K562 (cell line): ENCODE data around the gene UFSP1. TPM values are rescaled to one million over a fixed set of nuclear protein-coding genes. Genes with fewer than 3 reads are reported as not detected.

Experiments
- ATAC-seq: fragments of 200-7000 bp; cut with Tn5 transposase; 3 replicates; pipeline ENCODE4 v1.9.1; 2020; ENCODE audit warnings: moderate library complexity
- BruUV-seq: library from RNA; stranded (reverse); fragments of 400-500 nt; replicated peaks from 2 replicates; lab custom pipeline; 2021; lab: Mats Ljungman, UMichigan
- CTCF ChIA-PET: fragments of 300-600 bp; formaldehyde crosslinking; extraction: SDS; loops from one replicate; lab custom pipeline; 2021; ENCODE audit warnings: low intra/inter-chr PET ratio; lab: Yijun Ruan, JAX
- POLR2A ChIA-PET: fragments of 300-600, 350-650 bp; sonication (Branson Sonifier 250); formaldehyde crosslinking; extraction: SDS; loops from one replicate; lab custom pipeline; 2021; ENCODE audit warnings: antibody characterized with exemption, inconsistent platforms; lab: Yijun Ruan, JAX
- DNase-seq, 4 experiments: peaks; one replicate each; pipeline versions ENCODE4 v3.0.0 to v3.0.0-alpha.2; 2011 to 2018; ENCODE audit warnings: low spot score in 3 of 4, mixed read lengths in 3 of 4; ENCODE audit errors: extremely low read depth in 1 of 4
- FAIRE-seq: peaks from 2 replicates; lab custom pipeline; 2011; peaks lifted over from hg19 to GRCh38; lab: Jason Lieb, UNC
- H2AFZ ChIP-seq: 2 replicates; pipeline ENCODE4 v1.6.0; 2011; ENCODE audit warnings: low read depth, low read length, control low read depth, inconsistent platforms
- H3K27ac ChIP-seq: fragments of 200-600 bp; 3 replicates; pipeline ENCODE4 v1.8.0; 2011; ENCODE audit warnings: low read depth, mild to moderate bottlenecking, control low read depth, inconsistent platforms, low read length, moderate library complexity, mixed read lengths; ENCODE audit errors: extremely low read depth
- H3K27me3 ChIP-seq, 2 experiments: fragments of 300-600 bp in 1 of 2; 2 replicates in 1 of 2; 3 replicates in 1 of 2; pipeline versions ENCODE4 v1.6.0 to v1.8.0; 2011; ENCODE audit warnings: inconsistent platforms in 2 of 2, low read length in 2 of 2, mild to moderate bottlenecking in 1 of 2, mixed read lengths in 1 of 2, moderate library complexity in 1 of 2; ENCODE audit not compliant: control insufficient read depth in 2 of 2, insufficient read depth in 2 of 2
- H3K36me3 ChIP-seq: fragments of 300-600 bp; 3 replicates; pipeline ENCODE4 v1.8.0; 2011; ENCODE audit warnings: mild to moderate bottlenecking, low read length, inconsistent platforms; ENCODE audit not compliant: control insufficient read depth, insufficient read depth
- H3K4me1 ChIP-seq, 2 experiments: fragments of 200-600 bp in 1 of 2; replicated peaks in 1 of 2; 2 replicates in 1 of 2; 3 replicates in 1 of 2; pipeline versions ENCODE4 v1.5.1 to v1.8.0; 2011; ENCODE audit warnings: inconsistent platforms in 2 of 2, low read length in 2 of 2, mild to moderate bottlenecking in 1 of 2, mixed read lengths in 1 of 2, moderate library complexity in 1 of 2; ENCODE audit not compliant: control insufficient read depth in 2 of 2, insufficient read depth in 2 of 2
- H3K4me2 ChIP-seq: 2 replicates; pipeline ENCODE4 v1.6.1; 2011; ENCODE audit warnings: low read length, control low read depth, inconsistent platforms, mixed read lengths; ENCODE audit not compliant: insufficient read depth
- H3K4me3 ChIP-seq: fragments of 200-600 bp; sonication (generic), shearing (Covaris generic); 2 replicates; pipeline ENCODE4 v1.5.1; 2016; ENCODE audit warnings: control low read depth, inconsistent platforms
- H3K79me2 ChIP-seq: fragments of 200-600 bp; 3 replicates; pipeline ENCODE4 v1.8.0; 2011; ENCODE audit warnings: low read length, inconsistent platforms; ENCODE audit not compliant: control insufficient read depth, insufficient read depth
- H3K9ac ChIP-seq, 2 experiments: 2 replicates each; pipeline versions ENCODE4 v1.6.0 to v1.6.1; 2011; ENCODE audit warnings: low read depth in 2 of 2, low read length in 2 of 2, control low read depth in 1 of 2, inconsistent platforms in 1 of 2, mild to moderate bottlenecking in 1 of 2, mixed read lengths in 1 of 2; ENCODE audit not compliant: insufficient read depth in 1 of 2
- H3K9me1 ChIP-seq: one replicate; pipeline ENCODE4 v1.6.0; 2011; ENCODE audit warnings: inconsistent platforms, mild to moderate bottlenecking, low read length, moderate library complexity; ENCODE audit not compliant: control insufficient read depth, insufficient read depth
- H3K9me3 ChIP-seq: replicated peaks from 2 replicates; pipeline ENCODE4 v1.5.1; 2011; ENCODE audit warnings: low read depth, low read length, inconsistent platforms; ENCODE audit not compliant: control insufficient read depth, insufficient read depth
- H4K20me1 ChIP-seq: replicated peaks from 2 replicates; pipeline ENCODE4 v1.6.1; 2011; ENCODE audit warnings: low read length, inconsistent platforms, mixed read lengths; ENCODE audit not compliant: control insufficient read depth, insufficient read depth
- BHLHE40 ChIP-seq: IDR thresholded peaks from 2 replicates; pipeline ENCODE4 v1.6.1; 2011; ENCODE audit warnings: low read length, improper control_type of control experiment
- CHCHD3 ChIP-seq: fragments of 250-450 bp; sonication (Bioruptor Pico); IDR thresholded peaks from 2 replicates; pipeline ENCODE4 v2.1.2; 2022; ENCODE audit warnings: mild to moderate bottlenecking
- CREB1 ChIP-seq, 2 experiments: sonication (generic) in 1 of 2; formaldehyde crosslinking in 1 of 2; IDR thresholded peaks; 2 replicates each; pipeline versions ENCODE4 v1.6.1 to v1.8.0; 2012 to 2022; ENCODE audit warnings: inconsistent platforms in 1 of 2, mild to moderate bottlenecking in 1 of 2, missing genetic modification reagents in 1 of 2, moderate library complexity in 1 of 2
- DPF2 ChIP-seq: fragments of 450-650 bp; IDR thresholded peaks from 2 replicates; pipeline ENCODE4 v1.6.1; 2016
- L3MBTL2 ChIP-seq: fragments of 450-650 bp; IDR thresholded peaks from 2 replicates; pipeline ENCODE4 v1.6.1; 2016; ENCODE audit warnings: mild to moderate bottlenecking, moderate library complexity
- MTA1 ChIP-seq: fragments of 450-650 bp; IDR thresholded peaks from 2 replicates; pipeline ENCODE4 v1.6.1; 2017; ENCODE audit warnings: borderline replicate concordance
- MTA2 ChIP-seq: fragments of 450-650 bp; IDR thresholded peaks from 2 replicates; pipeline ENCODE4 v1.6.1; 2016; ENCODE audit warnings: low read depth
- MXI1 ChIP-seq: IDR thresholded peaks from 2 replicates; pipeline ENCODE4 v1.6.1; 2011; ENCODE audit warnings: low read depth, mild to moderate bottlenecking, improper control_type of control experiment, low read length
- POU5F1 ChIP-seq: fragments of 150-350 bp; IDR thresholded peaks from 2 replicates; pipeline ENCODE4 v1.6.1; 2014; ENCODE audit warnings: borderline replicate concordance, low read length, low read depth, mild to moderate bottlenecking; ENCODE audit not compliant: partially characterized antibody
- RCOR1 ChIP-seq, 2 experiments: IDR thresholded peaks; 2 replicates each; pipeline ENCODE4 v1.6.1; 2012; ENCODE audit warnings: low read depth in 2 of 2, low read length in 2 of 2, borderline replicate concordance in 1 of 2, improper control_type of control experiment in 1 of 2
- SRF ChIP-seq, 2 experiments: fragments of 250-450, 450-650 bp in 1 of 2; sonication (Bioruptor Pico) in 1 of 2; sonication (generic) in 1 of 2; formaldehyde crosslinking; IDR thresholded peaks; 2 replicates each; pipeline versions ENCODE4 v1.5.0 to v1.5.1; 2020 to 2022; ENCODE audit warnings: mild to moderate bottlenecking in 1 of 2, missing genetic modification reagents in 1 of 2
- TCF7 ChIP-seq: sonication (generic); IDR thresholded peaks from 2 replicates; pipeline ENCODE4 v1.6.1; 2016; ENCODE audit warnings: antibody characterized with exemption, borderline replicate concordance
- U2AF1 ChIP-seq: fragments of 200-400 bp; formaldehyde crosslinking; optimal IDR thresholded peaks from 2 replicates; pipeline ENCODE3; 2017; ENCODE audit warnings: mild to moderate bottlenecking, low read depth, low read length, moderate library complexity
- XRCC5 ChIP-seq: fragments of 200-400 bp; formaldehyde crosslinking; IDR thresholded peaks from 2 replicates; pipeline ENCODE4 v1.6.1; 2017; ENCODE audit warnings: low read depth, mild to moderate bottlenecking, low read length
- ZBTB7A ChIP-seq: IDR thresholded peaks from 2 replicates; pipeline ENCODE4 v1.6.1; 2011; ENCODE audit warnings: low read depth, mild to moderate bottlenecking, low read length, moderate library complexity, borderline replicate concordance; ENCODE audit not compliant: control insufficient read depth
- ZC3H11A ChIP-seq: IDR thresholded peaks from 2 replicates; pipeline ENCODE4 v1.6.1; 2012; ENCODE audit warnings: low read depth, low read length, improper control_type of control experiment
- ZFP1 ChIP-seq: fragments of 450-650 bp; formaldehyde crosslinking; IDR thresholded peaks from 2 replicates; pipeline ENCODE4 v1.4.0; 2020; ENCODE audit warnings: mild to moderate bottlenecking, mixed read lengths
- ZNF274 ChIP-seq: IDR thresholded peaks from 2 replicates; pipeline ENCODE4 v1.6.1; 2011; ENCODE audit warnings: low read depth, mild to moderate bottlenecking, low read length, moderate library complexity, borderline replicate concordance
- WGBS: fragments of 100-300 bp; shearing (Covaris generic); methylation state at CpG from one replicate; pipeline ENCODE4 v1.1.6; 2016; ENCODE audit warnings: low coverage, mixed read lengths; ENCODE audit not compliant: insufficient coverage; ENCODE audit errors: missing lambda C conversion rate; 5-methylcytosine and 5-hydroxymethylcytosine counted together
- in situ Hi-C: fragments of 300-500 bp; cut with MboI; formaldehyde crosslinking; loops from 4 replicates; pipeline ENCODE4 v1.15.0; 2018; ENCODE audit warnings: inconsistent platforms, mixed read lengths
- intact Hi-C: fragments of 100-400 bp; cut with micrococcal nuclease; formaldehyde crosslinking; loops from 2 replicates; pipeline ENCODE4 v1.14.2; 2022
- polyA plus RNA-seq, 8 experiments: library from polyadenylated mRNA; depleted of rRNA in 4 of 8; stranded (reverse) in 5 of 8; unstranded in 3 of 8; fragments of >200 nt; fragmentation: Nextera tagmentation in 2 of 8; fragmentation: Illumina TruSeq in 1 of 8; extraction: Ambion mirVana in 2 of 8; extraction: Trizol in 1 of 8; gene quantifications; 2 replicates each; pipeline versions ENCODE4 v1.2.1 to v1.2.3, GENCODE V29; 2011 to 2014; ENCODE audit warnings: inconsistent platforms in 1 of 8, missing spikeins in 1 of 8
- total RNA-seq, 7 experiments: library from RNA; depleted of rRNA in 6 of 7; stranded (reverse); fragments of >200 nt in 6 of 7; fragmentation: Illumina TruSeq in 2 of 7; extraction: Trizol in 2 of 7; gene quantifications; 2 replicates each; pipeline versions ENCODE4 v1.2.1 to v1.2.3, GENCODE V29; 2011 to 2021; ENCODE audit warnings: low replicate concordance in 1 of 7
- TF ChIP-seq, protein P1 (sequence below): fragments of 250-450 bp; sonication (Bioruptor Pico); IDR thresholded peaks from 2 replicates; pipeline ENCODE4 v1.8.0; 2021; ENCODE audit warnings: borderline replicate concordance, mild to moderate bottlenecking, moderate library complexity; ENCODE audit not compliant: poor library complexity, severe bottlenecking
- TF ChIP-seq, protein P2 (sequence below): fragments of 450-650 bp; IDR thresholded peaks from 2 replicates; pipeline ENCODE4 v1.6.1; 2016; ENCODE audit warnings: missing biosample characterization, missing genetic modification characterization

Gene UFSP1
- total and polyA plus RNA-seq, 9 of the 15 experiments (the other 6 are each of a cell fraction or from before 2014, with no cell fraction given), result 0.50 to 18.8 (median 2.1) TPM

DNA sequence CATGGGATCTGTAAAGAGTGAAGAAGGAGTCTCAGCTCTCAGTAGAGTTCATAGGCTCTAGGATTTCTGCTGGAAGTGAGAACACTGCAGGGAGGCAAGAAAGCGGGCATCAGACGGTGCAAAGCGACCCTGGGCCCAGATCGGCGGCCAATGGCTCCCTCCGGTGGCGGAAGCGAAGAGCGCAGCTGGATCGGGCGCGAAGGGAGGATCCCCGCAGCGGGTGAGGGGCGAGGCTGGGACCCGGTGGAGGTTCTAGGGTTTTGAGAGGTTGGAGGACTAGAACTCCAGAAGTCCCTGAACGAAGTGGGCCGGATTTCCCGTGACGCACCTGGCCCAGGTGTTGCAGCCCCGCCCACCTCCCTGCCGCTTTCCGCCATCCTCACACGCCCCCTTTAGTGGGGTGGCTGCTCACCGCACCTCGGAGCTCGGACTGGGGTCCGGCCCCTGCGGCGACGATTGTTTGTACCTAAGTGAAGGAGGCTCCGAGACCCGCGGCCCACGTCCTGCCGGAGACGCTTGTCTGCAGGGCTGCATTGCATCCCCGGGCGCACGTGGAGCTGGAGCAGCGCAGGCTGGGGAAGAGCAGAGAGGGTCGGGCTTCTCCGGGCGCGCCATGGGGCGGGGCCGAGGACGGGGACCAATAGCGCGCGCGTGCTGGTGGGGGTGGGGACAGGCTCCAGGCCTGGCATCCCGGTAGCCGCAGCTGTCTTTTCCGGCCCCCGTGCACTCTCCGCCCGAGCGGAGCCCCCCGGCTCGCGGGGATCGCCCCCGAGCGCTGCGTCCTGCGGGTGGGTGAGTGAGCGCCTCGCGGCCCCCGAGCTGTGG lies 37.3 kb downstream of the UFSP1 start, which contains the start of gene SLC12A9:
Gene SLC12A9, plus strand, starts transcription at position 666 of the 825 bp plus-strand sequence. CDS start 1,485 bp downstream, outside the sequence.
- Histone ChIP-seq H3K27me3 (no peaks in the 10 kb centered on the region), H3K9me3 (no peaks in the 10 kb centered on the region), H3K4me2 (peak within 1 kb of the TSS; percentile 80), H3K4me3 (peak within 1 kb of the TSS; percentile 62), H3K9ac (peak within 1 kb of the TSS; percentile 32 to 88), H3K79me2 (peaks cover 13% of the 10 kb centered on the region), H3K9me1 (no peaks in the 10 kb centered on the region), H3K4me1 (peaks cover 4 to 32% of the 10 kb centered on the region in 2 experiments; a peak in 4 of 5 replicates), H3K36me3 (0 out of 3 replicates have a peak, but pooled peaks cover 2% of the 10 kb centered on the region), H3K27ac (no peak within 1 kb of the TSS; the same call in 2 of the 3 replicates), H4K20me1 (no peaks in the 10 kb centered on the region), H2AFZ (peak within 1 kb of the TSS; percentile 81)
- DNase-seq (peak; percentile 97 to 98 (median 98)), ATAC-seq (peak; percentile 100), FAIRE-seq (peak; percentile 87)
- ChIA-PET CTCF (interaction anchor here (0.6 to 2.8 kb wide), 6 partner anchors 23 to 369 kb away, joined by 3 to 47 read pairs (median 4); partner anchors contain the start of gene POP7), POLR2A (interaction anchor here (0.5 to 2.3 kb wide), 17 partner anchors 10 to 583 kb away, joined by 3 to 19 read pairs (median 3); partner anchors contain the start of genes EPHB4, FBXO24, LRCH4 and POP7)
- BruUV-seq, result TSS peak; percentile 79
- in situ Hi-C loops (loop anchor here (5.0 kb wide), 1 partner anchor 145 kb away; the partner anchor contains the start of gene POP7), intact Hi-C loops (loop anchor here (1.0 to 5.0 kb wide), 5 partner anchors 25 to 385 kb away; partner anchors contain the start of genes EPHB4 and GIGYF1)
- under 1% methylated on average over 60 of the region's 71 CpGs for WGBS
- TF ChIP-seq L3MBTL2 (peak; percentile 94), POU5F1 (no peak), DPF2 (no peak), ZC3H11A (0 out of 2 replicates have a peak, but pooled peaks have one; percentile 50), CREB1 (IDR thresholded peaks at IDR 0.05) (peak; percentile 16; the same call in 1 of the 2 replicates), CREB1 (CRISPR knock-in tag; IDR thresholded peaks at IDR 0.05) (0 out of 2 replicates have a peak, but pooled peaks have one; percentile 28), MTA1 (peak; percentile 38; the same call in 1 of the 2 replicates), CHCHD3 (no peak), RCOR1 (IDR thresholded peaks at IDR 0.05; ENCODE audit: borderline replicate concordance in 1 of 2, low read depth in 2 of 2, low read length in 2 of 2) (peak in 1 of 2 experiments; percentile 52; a peak in 2 of 4 replicates), MTA2 (no peak), XRCC5 (peak; percentile 73; the same call in 1 of the 2 replicates), ZFP1 (0 out of 2 replicates have a peak, but pooled peaks have one; percentile 13), SRF (CRISPR knock-in tag; IDR thresholded peaks at IDR 0.05) (peak in 1 of 2 experiments; percentile 93; a peak in 1 of 4 replicates), BHLHE40 (peak; percentile 82), ZNF274 (no peak), MXI1 (peak; percentile 98), U2AF1 (peak; percentile 74), TCF7 (0 out of 2 replicates have a peak, but pooled peaks have one; percentile 14), ZBTB7A (peak; percentile 37)
- TF ChIP-seq, protein P1, sequence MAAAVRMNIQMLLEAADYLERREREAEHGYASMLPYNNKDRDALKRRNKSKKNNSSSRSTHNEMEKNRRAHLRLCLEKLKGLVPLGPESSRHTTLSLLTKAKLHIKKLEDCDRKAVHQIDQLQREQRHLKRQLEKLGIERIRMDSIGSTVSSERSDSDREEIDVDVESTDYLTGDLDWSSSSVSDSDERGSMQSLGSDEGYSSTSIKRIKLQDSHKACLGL, result peak; percentile 94
- TF ChIP-seq, protein P2, sequence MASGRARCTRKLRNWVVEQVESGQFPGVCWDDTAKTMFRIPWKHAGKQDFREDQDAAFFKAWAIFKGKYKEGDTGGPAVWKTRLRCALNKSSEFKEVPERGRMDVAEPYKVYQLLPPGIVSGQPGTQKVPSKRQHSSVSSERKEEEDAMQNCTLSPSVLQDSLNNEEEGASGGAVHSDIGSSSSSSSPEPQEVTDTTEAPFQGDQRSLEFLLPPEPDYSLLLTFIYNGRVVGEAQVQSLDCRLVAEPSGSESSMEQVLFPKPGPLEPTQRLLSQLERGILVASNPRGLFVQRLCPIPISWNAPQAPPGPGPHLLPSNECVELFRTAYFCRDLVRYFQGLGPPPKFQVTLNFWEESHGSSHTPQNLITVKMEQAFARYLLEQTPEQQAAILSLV (tag), result no peak
